ENCODE data around the gene ZNF497.

GRCh38 chr19:58380662-58381459 lies 18.3 kb upstream of the ZNF497 start, which contains the start of gene ZNF837:
- TF ChIP-seq CTCF (IDR thresholded peaks at IDR 0.05) (peak in 1 of 6 experiments; percentile 27), POLR2A (IDR thresholded peaks at IDR 0.05) (peak; percentile 84 to 88)

Data from adrenal gland (tissue), 5 donors.